ENCODE measurements around the gene TUBB2B. TPM values are rescaled to one million over a fixed set of nuclear protein-coding genes. Genes with fewer than 3 reads are reported as not detected.

TUBB2B gene
- polyA plus RNA-seq, 1 donor from 2014 or later = 3,172 TPM

- Histone ChIP-seq H3K9ac (ENCODE audit: low read length) (no peak overlapping the region), H4K20me1 (ENCODE audit: insufficient read depth) (no peaks in the 10 kb centered on the region), H3K9me3 (ENCODE audit: low read length) (no peaks in the 10 kb centered on the region), H3K27me3 (ENCODE audit: insufficient read depth, low read depth, low read length) (no peaks in the 10 kb centered on the region), H3K79me2 (replicated peaks; ENCODE audit: insufficient read depth, low read length) (no peaks in the 10 kb centered on the region), H3K36me3 (ENCODE audit: insufficient read depth, low read length) (no peaks in the 10 kb centered on the region), H3F3A (ENCODE audit: insufficient read depth, low read length, poor library complexity, severe bottlenecking) (no peaks in the 10 kb centered on the region), H2AFZ (ENCODE audit: low read depth, low read length) (no peak overlapping the region), H3K4me3 (ENCODE audit: low read length) (no peak overlapping the region), H3K9me2 (ENCODE audit: insufficient read depth, low read length) (no peaks in the 10 kb centered on the region), H3K4me2 (ENCODE audit: low read length) (no peak overlapping the region), H3K27ac (ENCODE audit: low read length) (no peak overlapping the region)
- TF ChIP-seq EP300 (conservative IDR thresholded peaks at IDR 0.05; ENCODE audit: poor library complexity, severe bottlenecking) (no peak), TAF1 (IDR thresholded peaks at IDR 0.05; ENCODE audit: low read depth) (no peak)
Measured at GRCh38 chr6:3213334-3213695, 14.1 kb downstream of the TUBB2B start.

- H3K9me2 ChIP-seq (ENCODE audit: insufficient read depth, low read length) = no peaks in the 10 kb centered on the region
- no peak overlapping the region for H3K4me2 ChIP-seq (ENCODE audit: low read length)
- H3K9me3 ChIP-seq (ENCODE audit: low read length) = no peaks in the 10 kb centered on the region
- H3K9ac ChIP-seq (ENCODE audit: low read length) = no peak overlapping the region
- H2AFZ ChIP-seq (ENCODE audit: low read depth, low read length) = no peak overlapping the region
- no peaks in the 10 kb centered on the region for H3K27me3 ChIP-seq (ENCODE audit: insufficient read depth, low read depth, low read length)
- H3K79me2 ChIP-seq (replicated peaks; ENCODE audit: insufficient read depth, low read length) = no peaks in the 10 kb centered on the region
- H3F3A ChIP-seq (ENCODE audit: insufficient read depth, low read length, poor library complexity, severe bottlenecking) = no peaks in the 10 kb centered on the region
- no peak overlapping the region for H3K27ac ChIP-seq (ENCODE audit: low read length)
- no peaks in the 10 kb centered on the region for H3K36me3 ChIP-seq (ENCODE audit: insufficient read depth, low read length)
- no peak for TF ChIP-seq SMC3 (conservative IDR thresholded peaks at IDR 0.05; ENCODE audit: poor library complexity)
- no peak for TF ChIP-seq POLR2AphosphoS5 (IDR thresholded peaks at IDR 0.05)
- no peak for TF ChIP-seq EZH2 (IDR thresholded peaks at IDR 0.05; ENCODE audit: borderline replicate concordance, insufficient read depth, low read length, poor library complexity, severe bottlenecking)
- no peak for TF ChIP-seq RAD21 (conservative IDR thresholded peaks at IDR 0.05)
- no peaks in the 10 kb centered on the region for H4K20me1 ChIP-seq (ENCODE audit: insufficient read depth)
- no peak overlapping the region for H3K4me3 ChIP-seq (ENCODE audit: low read length)
Measured at GRCh38 chr6:3212261-3212660, 15.2 kb downstream of the TUBB2B start.

- H3K9me3 ChIP-seq (ENCODE audit: low read length) = no peaks in the 10 kb centered on the region
- no peak overlapping the region for H3K4me3 ChIP-seq (ENCODE audit: low read length)
- H3K36me3 ChIP-seq (ENCODE audit: insufficient read depth, low read length) = no peaks in the 10 kb centered on the region
- H4K20me1 ChIP-seq (ENCODE audit: insufficient read depth) = no peaks in the 10 kb centered on the region
- no peaks in the 10 kb centered on the region for H3K9me2 ChIP-seq (ENCODE audit: insufficient read depth, low read length)
- no peaks in the 10 kb centered on the region for H3K79me2 ChIP-seq (replicated peaks; ENCODE audit: insufficient read depth, low read length)
- no peak overlapping the region for H3K27ac ChIP-seq (ENCODE audit: low read length)
- no peaks in the 10 kb centered on the region for H3F3A ChIP-seq (ENCODE audit: insufficient read depth, low read length, poor library complexity, severe bottlenecking)
- no peak overlapping the region for H3K4me2 ChIP-seq (ENCODE audit: low read length)
- no peak overlapping the region for H2AFZ ChIP-seq (ENCODE audit: low read depth, low read length)
- no peak overlapping the region for H3K9ac ChIP-seq (ENCODE audit: low read length)
- no peaks in the 10 kb centered on the region for H3K27me3 ChIP-seq (ENCODE audit: insufficient read depth, low read depth, low read length)
- TF ChIP-seq RAD21 (conservative IDR thresholded peaks at IDR 0.05) (no peak), CTCF (IDR thresholded peaks at IDR 0.05; ENCODE audit: poor library complexity, severe bottlenecking) (no peak), EP300 (conservative IDR thresholded peaks at IDR 0.05; ENCODE audit: poor library complexity, severe bottlenecking) (no peak), REST (IDR thresholded peaks at IDR 0.05; ENCODE audit: borderline replicate concordance) (no peak), SMC3 (conservative IDR thresholded peaks at IDR 0.05; ENCODE audit: poor library complexity) (no peak), EZH2 (IDR thresholded peaks at IDR 0.05; ENCODE audit: borderline replicate concordance, insufficient read depth, low read length, poor library complexity, severe bottlenecking) (no peak), TAF1 (IDR thresholded peaks at IDR 0.05; ENCODE audit: low read depth) (no peak), POLR2AphosphoS5 (IDR thresholded peaks at IDR 0.05) (no peak), MXI1 (conservative IDR thresholded peaks at IDR 0.05; ENCODE audit: poor library complexity, severe bottlenecking) (no peak)
Measured at GRCh38 chr6:3211681-3212080, 15.8 kb downstream of the TUBB2B start.
